Measurements from ENCODE around the gene BCAS4.

DNA sequence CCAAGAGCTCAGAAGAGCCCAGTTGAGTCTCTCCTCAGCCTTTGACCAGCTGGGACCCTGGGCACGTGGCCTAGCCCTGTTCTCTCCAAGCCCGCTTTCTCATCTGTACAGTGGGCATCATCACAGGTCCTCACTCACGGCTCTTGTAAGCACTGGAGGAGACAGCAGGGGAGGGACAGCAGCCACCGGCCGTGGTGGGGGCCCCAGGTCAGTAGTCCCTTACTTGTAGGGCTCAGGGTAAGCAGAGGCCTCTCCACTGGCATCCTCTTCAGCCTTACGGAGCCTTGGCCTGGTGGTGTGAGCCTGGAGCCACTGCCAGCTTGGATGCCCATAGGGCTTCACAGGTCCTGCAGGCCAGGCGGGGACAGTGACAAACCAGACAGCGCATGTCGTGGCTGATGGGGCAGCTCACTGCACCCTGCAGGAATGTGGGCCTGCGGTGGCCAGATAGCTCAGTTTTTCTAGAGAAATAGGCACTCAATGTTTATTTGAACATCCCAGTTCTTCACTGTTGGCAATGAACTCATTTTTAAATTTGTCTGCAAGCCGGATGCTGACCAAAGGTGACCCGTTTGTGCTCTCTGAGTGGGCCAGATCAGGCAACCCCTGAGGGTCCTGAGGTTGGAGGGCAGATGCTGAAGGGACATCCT lies 71.3 kb downstream of the BCAS4 start:
- no peak for TF ChIP-seq POLR2A (IDR thresholded peaks at IDR 0.05; ENCODE audit: low read length)
- TF ChIP-seq GATA1 (IDR thresholded peaks at IDR 0.05; ENCODE audit: low read depth, low read length) = no peak
